H9 (cell line): ENCODE data around the gene TAF8. TPM values are rescaled to one million over a fixed set of nuclear protein-coding genes. Genes with fewer than 3 reads are reported as not detected.
A peak's percentile ranks its signal among the peaks of the same experiment; 100 is the strongest.

Experiments
- DNase-seq: peaks from one replicate; pipeline ENCODE4 v3.0.0-alpha.2; 2017
- H2AFZ ChIP-seq: one replicate; pipeline ENCODE4 v1.6.1; 2013; ENCODE audit warnings: mild to moderate bottlenecking, low read length, control low read depth, moderate library complexity
- H2AK5ac ChIP-seq: 2 replicates; pipeline ENCODE4 v1.6.1; 2013; ENCODE audit warnings: low read length, control low read depth, mixed read lengths; ENCODE audit not compliant: insufficient read length
- H2BK120ac ChIP-seq: one replicate; pipeline ENCODE4 v1.6.1; 2013; ENCODE audit warnings: low read depth, mild to moderate bottlenecking, low read length, control low read depth, inconsistent platforms; ENCODE audit not compliant: poor library complexity, severe bottlenecking
- H2BK12ac ChIP-seq: 2 replicates; pipeline ENCODE4 v1.6.1; 2013; ENCODE audit warnings: low read length, control low read depth, mixed read lengths, low read depth; ENCODE audit not compliant: insufficient read length
- H2BK15ac ChIP-seq: 2 replicates; pipeline ENCODE4 v1.6.1; 2013; ENCODE audit warnings: low read depth, low read length, control low read depth
- H2BK20ac ChIP-seq: one replicate; pipeline ENCODE4 v1.6.1; 2013; ENCODE audit warnings: low read depth, mild to moderate bottlenecking, low read length, control low read depth, inconsistent platforms; ENCODE audit not compliant: poor library complexity, severe bottlenecking
- H2BK5ac ChIP-seq: 2 replicates; pipeline ENCODE4 v1.6.1; 2013; ENCODE audit warnings: low read length, control low read depth, mixed read lengths; ENCODE audit not compliant: insufficient read length
- H3K14ac ChIP-seq: 2 replicates; pipeline ENCODE4 v1.6.1; 2013; ENCODE audit warnings: low read length, control low read depth; ENCODE audit not compliant: insufficient read depth
- H3K18ac ChIP-seq: 2 replicates; pipeline ENCODE4 v1.6.1; 2013; ENCODE audit warnings: low read depth, mild to moderate bottlenecking, mixed read lengths, low read length, control low read depth; ENCODE audit not compliant: insufficient read length
- H3K23ac ChIP-seq: 2 replicates; pipeline ENCODE4 v1.6.1; 2013; ENCODE audit warnings: low read length, control low read depth, mixed read lengths, low read depth; ENCODE audit not compliant: insufficient read length
- H3K23me2 ChIP-seq: 2 replicates; pipeline ENCODE4 v1.6.1; 2013; ENCODE audit warnings: low read depth, mild to moderate bottlenecking, mixed read lengths, low read length, control low read depth; ENCODE audit not compliant: insufficient read length, poor library complexity, severe bottlenecking
- H3K27ac ChIP-seq: 2 replicates; pipeline ENCODE4 v1.5.1; 2013; ENCODE audit warnings: low read length, control low read depth, mixed read lengths, low read depth; ENCODE audit not compliant: insufficient read length
- H3K27me3 ChIP-seq: 2 replicates; pipeline ENCODE4 v1.6.1; 2013; ENCODE audit warnings: low read length, control low read depth, inconsistent platforms; ENCODE audit not compliant: insufficient read depth
- H3K4ac ChIP-seq: 2 replicates; pipeline ENCODE4 v1.6.1; 2013; ENCODE audit warnings: low read depth, mild to moderate bottlenecking, control low read depth, inconsistent platforms, low read length, moderate library complexity
- H3K4me1 ChIP-seq: 2 replicates; pipeline ENCODE4 v1.6.1; 2013; ENCODE audit warnings: low read length, control low read depth, inconsistent platforms; ENCODE audit not compliant: insufficient read depth
- H3K4me2 ChIP-seq: 2 replicates; pipeline ENCODE4 v1.6.1; 2013; ENCODE audit warnings: low read length, control low read depth, mixed read lengths; ENCODE audit not compliant: insufficient read length, insufficient read depth
- H3K56ac ChIP-seq: 2 replicates; pipeline ENCODE4 v1.6.1; 2013; ENCODE audit warnings: low read depth, mild to moderate bottlenecking, mixed read lengths, low read length, control low read depth; ENCODE audit not compliant: insufficient read length
- H3K79me1 ChIP-seq: 2 replicates; pipeline ENCODE4 v1.6.1; 2013; ENCODE audit warnings: low read depth, mild to moderate bottlenecking, moderate library complexity, low read length, control low read depth, inconsistent platforms; ENCODE audit not compliant: insufficient read depth, poor library complexity, severe bottlenecking
- H3K79me2 ChIP-seq: 2 replicates; pipeline ENCODE4 v1.6.1; 2013; ENCODE audit warnings: low read length, control low read depth, inconsistent platforms; ENCODE audit not compliant: insufficient read depth
- H3K9ac ChIP-seq: 2 replicates; pipeline ENCODE4 v1.6.1; 2013; ENCODE audit warnings: low read length, control low read depth, mixed read lengths; ENCODE audit not compliant: insufficient read length; ENCODE audit errors: extremely low read depth
- H3K9me3 ChIP-seq: one replicate; pipeline ENCODE4 v1.6.1; 2013; ENCODE audit warnings: low read depth, low read length, inconsistent platforms; ENCODE audit not compliant: control insufficient read depth
- H3T11ph ChIP-seq: one replicate; pipeline ENCODE4 v1.6.1; 2013; ENCODE audit warnings: mild to moderate bottlenecking, low read length, control low read depth, inconsistent platforms
- H4K20me1 ChIP-seq: one replicate; pipeline ENCODE4 v1.6.1; 2013; ENCODE audit not compliant: control insufficient read depth, insufficient read length, insufficient read depth
- H4K5ac ChIP-seq: 2 replicates; pipeline ENCODE4 v1.6.1; 2013; ENCODE audit warnings: low read depth, mild to moderate bottlenecking, mixed read lengths, low read length, control low read depth; ENCODE audit not compliant: insufficient read length
- H4K8ac ChIP-seq: replicated peaks from 2 replicates; pipeline ENCODE4 v1.6.1; 2013; ENCODE audit warnings: low read length, control low read depth, mixed read lengths, low read depth; ENCODE audit not compliant: insufficient read length
- H4K91ac ChIP-seq: 2 replicates; pipeline ENCODE4 v1.6.1; 2013; ENCODE audit warnings: low read depth, mild to moderate bottlenecking, moderate library complexity, mixed read lengths, low read length, control low read depth; ENCODE audit not compliant: insufficient read length
- H3K27ac Mint-ChIP-seq, 3 experiments: 2 replicates in 2 of 3; 3 replicates in 1 of 3; pipeline ENCODE4 v1.8.0; 2020 to 2021; ENCODE audit warnings: mixed read lengths in 3 of 3, mild to moderate bottlenecking in 1 of 3, moderate library complexity in 1 of 3
- H3K27me3 Mint-ChIP-seq: 2 replicates; pipeline ENCODE4 v1.8.0; 2021; ENCODE audit warnings: low read depth, mild to moderate bottlenecking, moderate library complexity, mixed read lengths
- H3K36me3 Mint-ChIP-seq, 3 experiments: 2 replicates in 2 of 3; 3 replicates in 1 of 3; pipeline ENCODE4 v1.8.0; 2020 to 2021; ENCODE audit warnings: low read depth in 3 of 3, mixed read lengths in 3 of 3; ENCODE audit not compliant: insufficient read depth in 1 of 3
- H3K4me1 Mint-ChIP-seq, 2 experiments: 2 replicates each; pipeline ENCODE4 v1.8.0; 2020; ENCODE audit warnings: mixed read lengths in 2 of 2
- H3K4me3 Mint-ChIP-seq, 2 experiments: 2 replicates in 1 of 2; 3 replicates in 1 of 2; pipeline ENCODE4 v1.8.0; 2020 to 2021; ENCODE audit warnings: mild to moderate bottlenecking in 2 of 2, mixed read lengths in 2 of 2, moderate library complexity in 1 of 2
- H3K9me3 Mint-ChIP-seq, 2 experiments: 2 replicates in 1 of 2; 3 replicates in 1 of 2; pipeline ENCODE4 v1.8.0; 2020; ENCODE audit warnings: mild to moderate bottlenecking in 2 of 2, mixed read lengths in 2 of 2, moderate library complexity in 1 of 2
- WGBS: extraction: QIAGEN DNeasy Blood & Tissue Kit; methylation state at CpG from one replicate; pipeline ENCODE4 v1.1.7; 2013; ENCODE audit warnings: missing lambda C conversion rate, low lambda C conversion rate, mixed read lengths; ENCODE audit not compliant: insufficient read length; ENCODE audit errors: extremely low coverage; 5-methylcytosine and 5-hydroxymethylcytosine counted together
- total RNA-seq: library from RNA; stranded (reverse); gene quantifications from 2 replicates; pipeline ENCODE4 v1.2.1, GENCODE V29; 2021
- TF ChIP-seq, protein P1 (sequence below): fragments of 200-600 bp; sonication (generic); conservative IDR thresholded peaks from 3 replicates; pipeline ENCODE4 v1.8.0; 2021; ENCODE audit warnings: antibody characterized with exemption, mild to moderate bottlenecking

Gene TAF8
- total RNA-seq, 1 experiment from 2014 or later, result 30.4 TPM

DNA sequence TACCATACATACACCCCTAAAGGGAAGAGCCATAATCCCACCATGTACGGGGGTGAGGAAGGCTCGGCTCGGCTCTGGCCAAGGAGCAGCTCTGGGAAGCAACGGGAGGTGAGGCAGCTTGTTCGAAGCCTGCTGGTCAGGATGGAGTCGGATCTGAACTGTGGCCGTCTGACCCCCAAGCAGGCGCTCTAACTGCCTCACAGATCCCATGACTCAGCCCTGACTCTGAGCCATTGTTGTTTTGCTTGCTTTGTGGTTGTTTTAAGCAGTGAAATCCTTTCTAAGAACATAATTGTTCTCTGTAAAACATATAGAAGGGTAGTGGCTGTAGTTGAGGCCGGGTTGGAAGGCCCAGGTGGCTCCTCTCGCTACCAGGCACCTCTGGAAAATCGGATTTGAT, 81.2 kb downstream of the TAF8 start:
- no CpG with 5 or more reads among the region's 11 CpGs for WGBS
- no peaks in the 10 kb centered on the region for H3K27me3 Mint-ChIP-seq
- no peak overlapping the region for H3K18ac ChIP-seq

More for the DNA sequence above, 81.2 kb downstream of the TAF8 start:
- DNase-seq, result no peak
- Histone ChIP-seq H3K23me2 (no peaks in the 10 kb centered on the region), H3K4me1 (peaks cover 2% of the 10 kb centered on the region; the same call in 1 of the 2 replicates), H3K23ac (no peak overlapping the region), H3K27ac (no peak overlapping the region), H3K9ac (no peak overlapping the region), H3K14ac (no peak overlapping the region), H2BK20ac (no peak overlapping the region), H2AK5ac (no peak overlapping the region), H2BK12ac (no peak overlapping the region), H3K27me3 (no peaks in the 10 kb centered on the region), H3K79me1 (no peaks in the 10 kb centered on the region), H3K79me2 (peaks cover 10% of the 10 kb centered on the region; the same call in 1 of the 2 replicates), H4K5ac (no peak overlapping the region), H3K4ac (no peak overlapping the region), H3K56ac (no peak overlapping the region), H2BK15ac (no peak overlapping the region), H4K8ac (no peak overlapping the region), H4K91ac (no peak overlapping the region), H3T11ph (no peak overlapping the region), H2AFZ (no peak overlapping the region), H4K20me1 (no peaks in the 10 kb centered on the region), H2BK120ac (no peak overlapping the region), H3K9me3 (no peaks in the 10 kb centered on the region), H2BK5ac (no peak overlapping the region), H3K4me2 (no peak overlapping the region)
- H3K4me3 Mint-ChIP-seq, result no peak overlapping the region
- H3K9me3 Mint-ChIP-seq, result peaks cover 0 to 4% of the 10 kb centered on the region in 2 experiments; a peak in 1 of 5 replicates
- H3K4me1 Mint-ChIP-seq, result peaks cover 31 to 34% of the 10 kb centered on the region in 2 experiments
- H3K27ac Mint-ChIP-seq, result peak overlapping the region; percentile 65 to 84 (median 83); a peak in 4 of 7 replicates
- TF ChIP-seq, protein P1, sequence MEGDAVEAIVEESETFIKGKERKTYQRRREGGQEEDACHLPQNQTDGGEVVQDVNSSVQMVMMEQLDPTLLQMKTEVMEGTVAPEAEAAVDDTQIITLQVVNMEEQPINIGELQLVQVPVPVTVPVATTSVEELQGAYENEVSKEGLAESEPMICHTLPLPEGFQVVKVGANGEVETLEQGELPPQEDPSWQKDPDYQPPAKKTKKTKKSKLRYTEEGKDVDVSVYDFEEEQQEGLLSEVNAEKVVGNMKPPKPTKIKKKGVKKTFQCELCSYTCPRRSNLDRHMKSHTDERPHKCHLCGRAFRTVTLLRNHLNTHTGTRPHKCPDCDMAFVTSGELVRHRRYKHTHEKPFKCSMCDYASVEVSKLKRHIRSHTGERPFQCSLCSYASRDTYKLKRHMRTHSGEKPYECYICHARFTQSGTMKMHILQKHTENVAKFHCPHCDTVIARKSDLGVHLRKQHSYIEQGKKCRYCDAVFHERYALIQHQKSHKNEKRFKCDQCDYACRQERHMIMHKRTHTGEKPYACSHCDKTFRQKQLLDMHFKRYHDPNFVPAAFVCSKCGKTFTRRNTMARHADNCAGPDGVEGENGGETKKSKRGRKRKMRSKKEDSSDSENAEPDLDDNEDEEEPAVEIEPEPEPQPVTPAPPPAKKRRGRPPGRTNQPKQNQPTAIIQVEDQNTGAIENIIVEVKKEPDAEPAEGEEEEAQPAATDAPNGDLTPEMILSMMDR, result no peak
- H3K36me3 Mint-ChIP-seq, result peaks cover 37 to 62% (median 59%) of the 10 kb centered on the region in 3 experiments
